PC-9 (cell line): Measurements from ENCODE around the gene MICALL2. TPM values are rescaled to one million over a fixed set of nuclear protein-coding genes. Genes with fewer than 3 reads are reported as not detected.

ENCODE experiments used
- BruUV-seq: library from RNA; stranded (reverse); fragments of 400-500 nt; replicated peaks from 2 replicates; lab custom pipeline; 2021; lab: Mats Ljungman, UMichigan
- CTCF ChIA-PET: fragments of 300-600 bp; sonication (Branson Sonifier 250); formaldehyde crosslinking; loops from one replicate; lab custom pipeline; 2022; ENCODE audit warnings: antibody characterized with exemption; lab: Charles Lee
- POLR2A ChIA-PET: fragments of 300-600 bp; sonication (Branson Sonifier 250); formaldehyde crosslinking; loops from one replicate; lab custom pipeline; 2022; ENCODE audit warnings: antibody characterized with exemption; ENCODE audit not compliant: unreplicated experiment; lab: Charles Lee
- DNase-seq, 2 experiments: peaks; one replicate each; pipeline versions ENCODE4 v3.0.0 to v3.0.0-alpha.2; 2015 to 2022; ENCODE audit warnings: mixed read lengths in 1 of 2
- H2AFZ ChIP-seq: fragments of 200-600 bp; sonication (generic); 2 replicates; pipeline ENCODE4 v1.8.1; 2017; ENCODE audit warnings: antibody characterized with exemption
- H3F3A ChIP-seq: fragments of 200-600 bp; sonication (generic); 2 replicates; pipeline ENCODE4 v1.8.1; 2017; ENCODE audit warnings: antibody characterized with exemption, mild to moderate bottlenecking, low read depth; ENCODE audit not compliant: insufficient read depth
- H3K27ac ChIP-seq: fragments of 200-600 bp; sonication (generic); 2 replicates; pipeline ENCODE4 v1.6.1; 2016; ENCODE audit warnings: mixed run types
- H3K27me3 ChIP-seq: fragments of 200-600 bp; sonication (generic); 2 replicates; pipeline ENCODE4 v1.6.1; 2016; ENCODE audit warnings: low read depth, mixed run types; ENCODE audit not compliant: insufficient read depth
- H3K36me3 ChIP-seq: fragments of 200-600 bp; sonication (generic); 2 replicates; pipeline ENCODE4 v1.6.1; 2016; ENCODE audit warnings: low read depth, mixed run types
- H3K4me1 ChIP-seq: fragments of 200-600 bp; sonication (generic); replicated peaks from 2 replicates; pipeline ENCODE4 v1.6.1; 2016; ENCODE audit warnings: mixed run types; ENCODE audit not compliant: insufficient read depth
- H3K4me2 ChIP-seq: fragments of 200-600 bp; sonication (generic); 2 replicates; pipeline ENCODE4 v1.6.1; 2017; ENCODE audit warnings: mixed run types
- H3K4me3 ChIP-seq: fragments of 200-600 bp; sonication (generic); 2 replicates; pipeline ENCODE4 v1.6.1; 2016; ENCODE audit warnings: mixed run types
- H3K79me2 ChIP-seq: fragments of 200-600 bp; sonication (generic); 2 replicates; pipeline ENCODE4 v1.6.1; 2017; ENCODE audit warnings: low read depth, mixed run types
- H3K9me2 ChIP-seq: fragments of 200-600 bp; sonication (generic); 2 replicates; pipeline ENCODE4 v1.8.1; 2017; ENCODE audit warnings: mild to moderate bottlenecking; ENCODE audit not compliant: insufficient read depth
- H3K9me3 ChIP-seq: fragments of 200-600 bp; sonication (generic); 2 replicates; pipeline ENCODE4 v1.8.1; 2016; ENCODE audit warnings: low read depth; ENCODE audit not compliant: insufficient read depth
- H4K20me1 ChIP-seq: fragments of 200-600 bp; sonication (generic); 2 replicates; pipeline ENCODE4 v1.8.1; 2017; ENCODE audit not compliant: insufficient read depth
- EZH2 ChIP-seq: fragments of 200-600 bp; sonication (generic); IDR thresholded peaks from 2 replicates; pipeline ENCODE4 v1.8.0; 2017; ENCODE audit warnings: antibody characterized with exemption, low read depth
- intact Hi-C: fragments of 100-400 bp; cut with micrococcal nuclease; formaldehyde crosslinking; loops from one replicate; pipeline ENCODE4 v1.10.0; 2022; ENCODE audit not compliant: unreplicated experiment
- total RNA-seq: library from RNA; stranded (reverse); gene quantifications from 2 replicates; pipeline ENCODE4 v1.2.3, GENCODE V29; 2021
- TF ChIP-seq, protein P1 (sequence below): fragments of 200-600 bp; sonication (generic); conservative IDR thresholded peaks from 2 replicates; pipeline ENCODE4 v1.6.1; 2017; ENCODE audit warnings: mixed run types, antibody characterized with exemption, mild to moderate bottlenecking, moderate library complexity

Gene MICALL2
- total RNA-seq, 1 experiment from 2014 or later = 104 TPM

GRCh38 chr7:1385086-1385808, 74.0 kb downstream of the MICALL2 start:
- DNase-seq = no peak
- H3F3A ChIP-seq = no peaks in the 10 kb centered on the region
- no peak overlapping the region for H3K4me2 ChIP-seq
- no peaks in the 10 kb centered on the region for H3K9me2 ChIP-seq
- H4K20me1 ChIP-seq = 0 out of 2 replicates have a peak, but pooled peaks cover 2% of the 10 kb centered on the region
- H3K4me1 ChIP-seq = no peaks in the 10 kb centered on the region
- TF ChIP-seq, protein P1, sequence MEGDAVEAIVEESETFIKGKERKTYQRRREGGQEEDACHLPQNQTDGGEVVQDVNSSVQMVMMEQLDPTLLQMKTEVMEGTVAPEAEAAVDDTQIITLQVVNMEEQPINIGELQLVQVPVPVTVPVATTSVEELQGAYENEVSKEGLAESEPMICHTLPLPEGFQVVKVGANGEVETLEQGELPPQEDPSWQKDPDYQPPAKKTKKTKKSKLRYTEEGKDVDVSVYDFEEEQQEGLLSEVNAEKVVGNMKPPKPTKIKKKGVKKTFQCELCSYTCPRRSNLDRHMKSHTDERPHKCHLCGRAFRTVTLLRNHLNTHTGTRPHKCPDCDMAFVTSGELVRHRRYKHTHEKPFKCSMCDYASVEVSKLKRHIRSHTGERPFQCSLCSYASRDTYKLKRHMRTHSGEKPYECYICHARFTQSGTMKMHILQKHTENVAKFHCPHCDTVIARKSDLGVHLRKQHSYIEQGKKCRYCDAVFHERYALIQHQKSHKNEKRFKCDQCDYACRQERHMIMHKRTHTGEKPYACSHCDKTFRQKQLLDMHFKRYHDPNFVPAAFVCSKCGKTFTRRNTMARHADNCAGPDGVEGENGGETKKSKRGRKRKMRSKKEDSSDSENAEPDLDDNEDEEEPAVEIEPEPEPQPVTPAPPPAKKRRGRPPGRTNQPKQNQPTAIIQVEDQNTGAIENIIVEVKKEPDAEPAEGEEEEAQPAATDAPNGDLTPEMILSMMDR = no peak
- TF ChIP-seq EZH2 = no peak
- H3K27ac ChIP-seq = no peak overlapping the region
- peaks cover 97% of the 10 kb centered on the region for H3K27me3 ChIP-seq
- no peaks in the 10 kb centered on the region for H3K9me3 ChIP-seq
- no peaks in the 10 kb centered on the region for H3K79me2 ChIP-seq
- BruUV-seq = no TSS peak
- POLR2A ChIA-PET = no interaction called here
- CTCF ChIA-PET = no interaction called here
- H2AFZ ChIP-seq = no peak overlapping the region
- no peak overlapping the region for H3K4me3 ChIP-seq
- H3K36me3 ChIP-seq = no peaks in the 10 kb centered on the region
- intact Hi-C loops = no loop called here

Other genes with a start within 250 kb of the MICALL2 start
- gene UNCX, start 226.6 kb downstream of the MICALL2 start, total RNA-seq = not detected in 2 replicates
- 124 and 170 TPM in 2 replicates for gene INTS1, start 44.9 kb upstream of the MICALL2 start, total RNA-seq
- 43.1 and 70.8 TPM in 2 replicates for gene MAFK, start 71.2 kb upstream of the MICALL2 start, total RNA-seq
- gene TMEM184A, start 96.7 kb upstream of the MICALL2 start, total RNA-seq = 21.4 TPM in 2 replicates
- gene PSMG3, start 110.6 kb upstream of the MICALL2 start, total RNA-seq = 63.3 and 78.9 TPM in 2 replicates
- 0.09 and 0.13 TPM in 2 replicates for gene ELFN1, start 210.8 kb upstream of the MICALL2 start, total RNA-seq